Astrocyte of the cerebellum (primary cell): ENCODE data around the gene ETV3L.

Experiments used
- DNase-seq: peaks from one replicate; pipeline ENCODE4 v3.0.0-alpha.2; 2011; ENCODE audit warnings: low read depth
- H3K4me3 ChIP-seq: 2 replicates; pipeline ENCODE4 v1.5.1; 2011; ENCODE audit warnings: mild to moderate bottlenecking, low read depth, low read length, moderate library complexity
- in situ Hi-C: cut with HindIII; loops from 2 replicates; pipeline ENCODE4 v1.10.0; 2017; ENCODE audit warnings: low sequenced_read_pairs
- TF ChIP-seq, protein P1 (sequence below): IDR thresholded peaks from 2 replicates; pipeline ENCODE4 v1.5.1; 2012; ENCODE audit warnings: low read length, low read depth, moderate library complexity, mild to moderate bottlenecking; ENCODE audit errors: missing control alignments

The ETV3L gene

DNA sequence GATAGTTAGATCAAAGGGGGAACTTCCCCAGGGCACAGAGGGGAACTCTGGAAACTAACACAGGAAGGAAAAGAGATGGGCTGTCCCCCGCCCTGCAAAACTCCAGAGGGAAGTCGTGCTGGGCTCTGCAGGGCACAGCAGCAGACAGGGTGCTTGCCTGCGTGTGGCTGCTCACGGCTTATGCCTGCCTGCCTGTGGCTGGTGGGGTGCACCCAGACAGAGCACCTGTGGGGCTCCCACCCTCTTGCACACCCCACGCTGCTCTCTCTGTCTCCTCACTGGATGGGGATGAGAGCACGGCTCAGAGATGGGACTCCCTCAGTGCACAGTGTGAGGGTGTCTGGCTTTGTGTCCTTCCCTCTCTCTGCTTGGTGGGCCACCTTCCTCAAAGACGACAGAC, 13.5 kb upstream of the ETV3L start:
- in situ Hi-C loops, result no loop called here
- no peak overlapping the region for H3K4me3 ChIP-seq
- DNase-seq, result no peak
- TF ChIP-seq, protein P1, sequence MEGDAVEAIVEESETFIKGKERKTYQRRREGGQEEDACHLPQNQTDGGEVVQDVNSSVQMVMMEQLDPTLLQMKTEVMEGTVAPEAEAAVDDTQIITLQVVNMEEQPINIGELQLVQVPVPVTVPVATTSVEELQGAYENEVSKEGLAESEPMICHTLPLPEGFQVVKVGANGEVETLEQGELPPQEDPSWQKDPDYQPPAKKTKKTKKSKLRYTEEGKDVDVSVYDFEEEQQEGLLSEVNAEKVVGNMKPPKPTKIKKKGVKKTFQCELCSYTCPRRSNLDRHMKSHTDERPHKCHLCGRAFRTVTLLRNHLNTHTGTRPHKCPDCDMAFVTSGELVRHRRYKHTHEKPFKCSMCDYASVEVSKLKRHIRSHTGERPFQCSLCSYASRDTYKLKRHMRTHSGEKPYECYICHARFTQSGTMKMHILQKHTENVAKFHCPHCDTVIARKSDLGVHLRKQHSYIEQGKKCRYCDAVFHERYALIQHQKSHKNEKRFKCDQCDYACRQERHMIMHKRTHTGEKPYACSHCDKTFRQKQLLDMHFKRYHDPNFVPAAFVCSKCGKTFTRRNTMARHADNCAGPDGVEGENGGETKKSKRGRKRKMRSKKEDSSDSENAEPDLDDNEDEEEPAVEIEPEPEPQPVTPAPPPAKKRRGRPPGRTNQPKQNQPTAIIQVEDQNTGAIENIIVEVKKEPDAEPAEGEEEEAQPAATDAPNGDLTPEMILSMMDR, result no peak

DNA sequence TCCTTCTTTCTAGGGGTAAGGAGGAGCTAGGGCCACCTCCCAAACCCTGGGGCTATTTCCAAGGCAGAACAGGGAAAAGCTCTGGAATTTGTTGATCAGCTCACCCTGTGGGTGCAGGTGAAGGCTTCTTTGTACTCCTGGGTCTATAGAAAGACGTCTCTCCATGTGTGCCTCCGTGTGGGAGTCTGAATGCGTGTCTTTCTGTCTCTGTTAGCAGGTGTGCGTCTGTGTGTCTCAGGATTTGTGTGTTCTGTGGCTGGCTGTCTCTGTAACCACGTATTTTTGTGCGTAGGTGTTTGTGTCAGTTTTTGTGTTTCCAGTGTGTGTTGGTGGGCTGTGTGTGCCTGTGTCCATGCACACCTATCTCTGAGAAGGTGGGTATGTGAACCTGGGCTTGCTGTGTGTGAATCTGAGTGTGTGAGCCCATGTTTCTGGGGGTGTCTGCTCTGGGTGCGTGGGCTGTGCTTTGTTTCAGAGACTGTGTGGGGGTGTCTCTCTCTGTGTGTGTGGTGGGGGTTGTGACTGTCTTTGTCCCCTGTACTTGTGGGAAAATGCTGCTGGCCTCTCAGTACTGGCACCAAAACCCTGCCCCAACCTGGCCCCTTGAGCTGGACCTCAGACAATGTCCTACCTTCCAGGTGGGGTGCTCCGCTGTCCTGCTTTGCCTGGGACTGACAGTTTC, 12.7 kb upstream of the ETV3L start:
- H3K4me3 ChIP-seq, result no peak overlapping the region
- TF ChIP-seq, protein P1, result no peak
- no peak for DNase-seq
- in situ Hi-C loops, result no loop called here

DNA sequence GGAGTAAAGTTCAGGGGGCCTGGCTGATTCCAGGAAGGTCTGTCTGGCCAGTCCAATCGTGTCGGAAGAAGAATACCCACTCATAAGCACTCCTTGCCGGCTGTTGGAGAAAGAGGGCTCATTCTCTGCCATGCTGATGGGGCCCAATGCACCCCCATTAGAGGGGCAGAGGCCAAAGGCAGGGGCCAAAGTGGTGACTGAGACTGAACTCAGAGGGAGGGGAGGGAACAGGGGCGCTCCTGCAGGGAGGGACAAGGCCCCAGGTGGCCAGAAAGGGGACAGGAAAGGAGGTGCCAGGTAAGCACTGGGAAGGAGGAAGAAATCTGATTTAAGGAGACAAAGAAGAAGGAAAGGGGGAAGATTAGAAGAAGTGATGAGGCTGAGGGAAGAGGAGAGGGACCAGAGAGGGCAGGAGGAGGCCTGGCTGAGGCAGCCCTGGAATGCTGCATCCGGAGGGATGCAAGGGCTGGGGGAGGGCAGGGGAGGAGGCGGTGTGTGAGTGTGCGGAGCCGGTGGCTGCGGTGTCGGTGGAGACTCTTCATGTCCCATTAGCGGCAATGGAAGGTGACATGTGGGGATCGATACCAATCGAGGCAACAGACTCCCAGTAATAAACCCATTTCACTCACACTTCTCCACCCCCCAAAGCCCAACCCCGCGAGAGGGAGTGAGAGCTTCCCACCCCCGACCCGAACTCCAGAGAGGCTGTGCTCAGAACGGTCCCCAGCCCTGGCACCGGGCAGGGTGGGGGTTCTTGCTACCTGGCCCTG, 12.0 kb upstream of the ETV3L start:
- DNase-seq, result no peak
- TF ChIP-seq, protein P1, result no peak
- in situ Hi-C loops, result no loop called here
- no peak overlapping the region for H3K4me3 ChIP-seq

DNA sequence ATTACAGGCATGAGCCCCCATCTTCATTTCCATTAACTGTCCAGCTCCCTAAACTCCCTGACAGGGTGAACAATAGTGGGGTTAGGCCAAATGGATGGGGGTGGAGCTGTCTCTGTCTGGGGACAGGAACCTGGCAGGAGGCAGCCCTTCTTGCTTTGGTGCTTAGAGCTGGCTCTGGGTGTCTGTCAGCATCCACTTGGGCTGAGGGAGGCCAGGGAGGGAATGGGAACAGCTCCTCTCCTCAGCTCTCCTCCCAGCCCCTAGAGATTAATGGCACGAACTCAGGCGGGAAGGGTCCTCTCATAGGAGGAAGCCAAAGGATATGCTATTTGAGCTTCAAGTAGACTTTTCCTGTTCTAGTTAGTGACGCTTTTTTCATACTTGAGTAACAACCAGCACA, 11.1 kb upstream of the ETV3L start:
- TF ChIP-seq, protein P1, result no peak
- in situ Hi-C loops, result no loop called here
- no peak for DNase-seq
- no peak overlapping the region for H3K4me3 ChIP-seq

DNA sequence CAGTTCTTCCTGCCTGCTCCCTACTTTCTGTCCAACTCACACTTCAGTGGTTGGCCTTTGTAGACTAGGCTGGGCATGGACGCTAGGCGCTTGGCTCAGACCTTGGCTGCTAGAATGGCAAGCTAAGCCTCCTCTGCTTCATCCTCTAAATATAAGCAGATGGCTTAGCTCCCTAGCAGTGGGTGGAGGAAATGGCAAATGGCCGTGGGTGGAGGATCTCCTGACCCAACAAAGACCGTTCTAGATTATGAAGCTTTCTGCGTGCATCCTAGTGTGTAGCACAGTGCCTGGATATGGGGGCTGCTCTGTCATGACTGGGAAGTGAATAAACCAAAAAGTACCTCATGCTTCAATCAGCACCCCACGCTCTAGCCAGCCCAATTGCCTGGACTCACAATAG, 10.4 kb upstream of the ETV3L start:
- TF ChIP-seq, protein P1, result no peak
- in situ Hi-C loops, result no loop called here
- no peak overlapping the region for H3K4me3 ChIP-seq
- no peak for DNase-seq

DNA sequence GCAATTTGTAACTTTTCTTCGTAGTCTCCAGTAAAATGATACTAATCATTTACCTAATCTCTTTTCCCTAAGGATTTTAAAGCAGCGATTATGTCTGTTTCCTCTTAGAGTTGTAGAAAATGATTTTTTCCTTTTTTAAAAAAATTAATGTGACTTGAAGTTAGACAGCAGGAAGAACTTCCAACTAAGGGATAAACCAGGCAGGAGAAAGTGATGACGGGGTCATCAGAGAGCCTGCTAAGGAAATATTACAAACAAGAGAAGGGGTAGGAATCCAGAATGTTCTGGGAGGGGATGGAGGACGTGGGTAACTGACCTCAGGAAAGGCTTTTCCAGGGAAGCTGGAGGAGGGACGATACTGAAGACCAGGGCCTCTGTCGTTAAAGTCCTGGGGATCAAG, 8.8 kb upstream of the ETV3L start:
- DNase-seq, result no peak
- in situ Hi-C loops, result no loop called here
- TF ChIP-seq, protein P1, result no peak
- H3K4me3 ChIP-seq, result no peak overlapping the region
